Heart left ventricle (tissue), 13 donors: ENCODE data around the gene LIPC.

Source experiments
- POLR2A ChIP-seq, 2 donors: fragments of 450-650 bp; IDR thresholded peaks; one replicate each; pipeline ENCODE4 v1.6.1; 2017; ENCODE audit warnings: antibody characterized with exemption in 2 of 2, mild to moderate bottlenecking in 2 of 2, moderate library complexity in 2 of 2
- TF ChIP-seq, protein P1 (sequence below), 12 donors: fragments of 200-600 bp; sonication (generic) in 4 of 12; IDR thresholded peaks; one replicate each; pipeline versions ENCODE4 v1.5.0 to v1.8.0; 2018 to 2022; ENCODE audit warnings: antibody characterized with exemption in 12 of 12, mild to moderate bottlenecking in 5 of 12
- donor health status: ischemic (EF 13 %, LVEDD 7.1; RV severe dilation, severe dysfunction).
- donor health status: DM: no; HTN: yes; CAD: no.
- donor health status: DM: no; HTN: no; CAD: no.
- donor health status: ischemic (EF 25% LVEDD 6.9; RV normal size, moderate dysfunction).
- donor health status: ischemic (EF 25% LVEDD 5.7; RV mildly dilated, moderate dysfunction).
- donor health status: ischemic (EF 35%, LVEDD 5.7; RV mildly dilated, moderate dysfunction).
- donor health status: nonischemic (EF 11% LVEDD 7.7; RV severe dilation, severe dysfunction).
- donor health status: DM: yes; HTN: yes; CAD: no.
- donor health status: PGD.
- donor health status: ischemic (EF 29% LVEDD 5.4; RV normal size, mild dysfunction).
- donor health status: nonischemic (EF 23%, LVEDD 6.1; RV moderate dilation, normal function).

- no peak for TF ChIP-seq POLR2A (IDR thresholded peaks at IDR 0.05)
- TF ChIP-seq, protein P1, sequence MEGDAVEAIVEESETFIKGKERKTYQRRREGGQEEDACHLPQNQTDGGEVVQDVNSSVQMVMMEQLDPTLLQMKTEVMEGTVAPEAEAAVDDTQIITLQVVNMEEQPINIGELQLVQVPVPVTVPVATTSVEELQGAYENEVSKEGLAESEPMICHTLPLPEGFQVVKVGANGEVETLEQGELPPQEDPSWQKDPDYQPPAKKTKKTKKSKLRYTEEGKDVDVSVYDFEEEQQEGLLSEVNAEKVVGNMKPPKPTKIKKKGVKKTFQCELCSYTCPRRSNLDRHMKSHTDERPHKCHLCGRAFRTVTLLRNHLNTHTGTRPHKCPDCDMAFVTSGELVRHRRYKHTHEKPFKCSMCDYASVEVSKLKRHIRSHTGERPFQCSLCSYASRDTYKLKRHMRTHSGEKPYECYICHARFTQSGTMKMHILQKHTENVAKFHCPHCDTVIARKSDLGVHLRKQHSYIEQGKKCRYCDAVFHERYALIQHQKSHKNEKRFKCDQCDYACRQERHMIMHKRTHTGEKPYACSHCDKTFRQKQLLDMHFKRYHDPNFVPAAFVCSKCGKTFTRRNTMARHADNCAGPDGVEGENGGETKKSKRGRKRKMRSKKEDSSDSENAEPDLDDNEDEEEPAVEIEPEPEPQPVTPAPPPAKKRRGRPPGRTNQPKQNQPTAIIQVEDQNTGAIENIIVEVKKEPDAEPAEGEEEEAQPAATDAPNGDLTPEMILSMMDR (IDR thresholded peaks at IDR 0.05) = no peak
These were observed 157.3 kb downstream of the LIPC start for GRCh38 chr15:58589047-58589446.
